ENCODE measurements around the gene BACH1. TPM values are rescaled to one million over a fixed set of nuclear protein-coding genes. Genes with fewer than 3 reads are reported as not detected.

The BACH1 gene
- total and polyA plus RNA-seq, 2 of the 8 experiments (the other 6 are each of a cell fraction or from before 2014, with no cell fraction given), result 6.9 to 50.7 TPM

- H4K20me1 ChIP-seq (replicated peaks in 1 of 2; ENCODE audit: control insufficient read depth in 1 of 2, insufficient read depth in 2 of 2, low read length in 2 of 2), result no peaks in the 10 kb centered on the region
- no peak overlapping the region for H3K18ac ChIP-seq (ENCODE audit: extremely low read depth, low read length)
- no peaks in the 10 kb centered on the region for H3K36me3 ChIP-seq (ENCODE audit: control insufficient read depth in 2 of 4, insufficient read depth in 4 of 4, low read length in 3 of 4)
- WGBS, 2 experiments (ENCODE audit: extremely low coverage in 1 of 2, insufficient coverage in 1 of 2, insufficient read length in 1 of 2, insufficient replicate concordance in 2 of 2, low coverage in 1 of 2, low lambda C conversion rate in 2 of 2, missing lambda C conversion rate in 1 of 2), result 85% methylated on average over 5 of the region's 5 CpGs; no CpG with 5 or more reads in 1 of the 2 experiments
- H4K91ac ChIP-seq (replicated peaks; ENCODE audit: insufficient read length, low read length), result no peak overlapping the region
- H3K4me1 ChIP-seq (replicated peaks in 1 of 4; ENCODE audit: control insufficient read depth in 3 of 4, insufficient read depth in 4 of 4, low read length in 3 of 4), result no peaks in the 10 kb centered on the region
- no peak overlapping the region for H2BK15ac ChIP-seq (ENCODE audit: low read length)
- H3K23me2 ChIP-seq (ENCODE audit: low read depth, low read length), result no peaks in the 10 kb centered on the region
- H3K4me2 ChIP-seq (ENCODE audit: insufficient read depth in 1 of 2, low read depth in 2 of 2, low read length in 2 of 2), result no peak overlapping the region
- H3K9me3 ChIP-seq (ENCODE audit: insufficient read depth in 2 of 2, low read depth in 1 of 2, low read length in 1 of 2), result peaks cover 4 to 14% of the 10 kb centered on the region in 2 experiments; a peak in 2 of 4 replicates
- H4K8ac ChIP-seq (ENCODE audit: extremely low read depth, insufficient read depth, low read length), result no peak overlapping the region; the same call in 1 of the 2 replicates
- H3K14ac ChIP-seq (ENCODE audit: insufficient read length), result no peak overlapping the region
- no peak overlapping the region for H3K56ac ChIP-seq (replicated peaks; ENCODE audit: insufficient read length, low read depth, low read length)
- FAIRE-seq (no peak), DNase-seq (ENCODE audit: low read depth in 1 of 2, low spot score in 2 of 2) (no peak)
- H2AFZ ChIP-seq (ENCODE audit: low read length), result no peak overlapping the region
- H3K4ac ChIP-seq (replicated peaks; ENCODE audit: insufficient read length, low read depth, low read length), result no peak overlapping the region
- H3K23ac ChIP-seq (ENCODE audit: insufficient read length), result no peak overlapping the region
- no peak overlapping the region for H3K4me3 ChIP-seq (ENCODE audit: extremely low read depth in 1 of 4, insufficient read depth in 2 of 4, low read depth in 3 of 4, low read length in 4 of 4)
- H3K9ac ChIP-seq (replicated peaks in 1 of 4; ENCODE audit: extremely low read depth in 1 of 4, low read depth in 3 of 4, low read length in 3 of 4), result no peak overlapping the region
- no peak overlapping the region for H2BK5ac ChIP-seq (ENCODE audit: low read depth, low read length)
- no peak overlapping the region for H2BK12ac ChIP-seq (ENCODE audit: low read depth, low read length)
- no peak overlapping the region for H2BK120ac ChIP-seq (replicated peaks; ENCODE audit: low read depth, low read length)
- H4K5ac ChIP-seq (ENCODE audit: insufficient read length, low read depth, low read length), result no peak overlapping the region
- no peaks in the 10 kb centered on the region for H3K27me3 ChIP-seq (replicated peaks in 1 of 4; ENCODE audit: control insufficient read depth in 3 of 4, extremely low read depth in 1 of 4, insufficient read depth in 3 of 4, low read length in 3 of 4)
- ChIA-PET CTCF (ENCODE audit: partially characterized antibody) (no interaction called here), POLR2A (ENCODE audit: partially characterized antibody) (no interaction called here)
- H3K79me2 ChIP-seq (ENCODE audit: control insufficient read depth in 1 of 2, insufficient read depth in 2 of 2, low read length in 2 of 2), result no peaks in the 10 kb centered on the region
- H2BK20ac ChIP-seq (ENCODE audit: low read length), result no peak overlapping the region
- H3K27ac ChIP-seq (ENCODE audit: low read depth, low read length), result no peak overlapping the region
- no peaks in the 10 kb centered on the region for H3K79me1 ChIP-seq (ENCODE audit: low read depth, low read length)
- no peak overlapping the region for H2AK5ac ChIP-seq (ENCODE audit: low read depth, low read length)
- TF ChIP-seq POLR2A (IDR thresholded peaks at IDR 0.05; ENCODE audit: control extremely low read depth in 1 of 2, low read depth in 2 of 2, low read length in 2 of 2), result no peak
- no peak for TF ChIP-seq CHD1 (IDR thresholded peaks at IDR 0.05; ENCODE audit: low read depth, low read length)
- no peak for TF ChIP-seq HDAC6 (IDR thresholded peaks at IDR 0.05; ENCODE audit: low read depth, low read length)
- no peak for TF ChIP-seq SIX5 (IDR thresholded peaks at IDR 0.05; ENCODE audit: low read depth, low read length)
- no peak for TF ChIP-seq CTCF (IDR thresholded peaks at IDR 0.05; ENCODE audit: control extremely low read depth in 1 of 3, insufficient read depth in 1 of 3, low read depth in 1 of 3, low read length in 3 of 3)
Measured at GRCh38 chr21:29250636-29251035, 48.1 kb upstream of the BACH1 start.

Measured in H1 (cell line).